ENCODE data around the gene PHACTR4.
"Not testable (repeated sequence)": the region's sequence is repeated elsewhere in the genome, so short reads cannot be mapped to it uniquely, and the experiment has no call there.

The PHACTR4 gene

DNA sequence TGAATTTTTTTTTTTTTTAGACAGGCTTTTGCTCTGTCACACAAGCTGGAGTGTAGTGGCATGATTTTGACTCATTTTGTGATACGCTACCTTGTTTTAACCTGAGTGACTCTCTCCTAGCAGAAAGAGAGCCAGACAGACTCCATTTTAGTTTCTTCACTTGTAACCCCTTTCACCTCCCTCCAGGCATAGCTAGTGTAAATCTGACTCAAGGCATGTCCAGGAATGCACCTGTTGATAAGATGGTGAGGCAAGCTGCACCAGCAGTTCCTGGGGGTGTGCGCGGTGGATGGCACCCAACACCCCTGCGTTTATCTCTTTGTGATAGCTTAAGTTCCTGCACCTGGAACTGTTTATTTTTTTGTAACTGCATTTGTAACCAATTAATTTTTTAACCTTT lies 4.7 kb upstream of the PHACTR4 start:
- no peaks in the 10 kb centered on the region for H3K9me3 ChIP-seq (ENCODE audit: control insufficient read depth, insufficient read depth, low read length)
- H3K4me3 ChIP-seq (ENCODE audit: low read length) = no peak overlapping the region
- 0 out of 2 replicates have a peak, but pooled peaks cover 2% of the 10 kb centered on the region for H3F3A ChIP-seq (ENCODE audit: control insufficient read depth, insufficient read depth)
- H3K4me2 ChIP-seq (ENCODE audit: low read length) = no peak overlapping the region
- peaks cover 3% of the 10 kb centered on the region; the same call in 1 of the 2 replicates for H3K36me3 ChIP-seq (ENCODE audit: control insufficient read depth, low read length)
- H3K27me3 ChIP-seq (ENCODE audit: control insufficient read depth, low read length) = no peaks in the 10 kb centered on the region
- H3K79me2 ChIP-seq (ENCODE audit: control insufficient read depth, low read length) = peaks cover 4% of the 10 kb centered on the region
- H4K20me1 ChIP-seq (ENCODE audit: control insufficient read depth, insufficient read depth, low read depth, low read length) = no peaks in the 10 kb centered on the region
- H3K4me1 ChIP-seq (ENCODE audit: control insufficient read depth, low read length) = peaks cover 8% of the 10 kb centered on the region
- H3K9me2 ChIP-seq (replicated peaks; ENCODE audit: control insufficient read depth, low read length) = no peaks in the 10 kb centered on the region
- no peak for TF ChIP-seq EZH2phosphoT487 (IDR thresholded peaks at IDR 0.05; ENCODE audit: borderline replicate concordance, low read length)
- TF ChIP-seq CTCF (IDR thresholded peaks at IDR 0.05; ENCODE audit: low read depth, low read length, poor library complexity, severe bottlenecking) = no peak
- H3K27ac ChIP-seq (ENCODE audit: low read depth, low read length) = no peak overlapping the region

- Histone ChIP-seq H3K4me1 (ENCODE audit: control insufficient read depth, low read length) (peaks cover 13% of the 10 kb centered on the region), H3K27me3 (ENCODE audit: control insufficient read depth, low read length) (no peaks in the 10 kb centered on the region), H3K9me2 (replicated peaks; ENCODE audit: control insufficient read depth, low read length) (no peaks in the 10 kb centered on the region), H3K36me3 (ENCODE audit: control insufficient read depth, low read length) (peaks cover 5% of the 10 kb centered on the region; the same call in 1 of the 2 replicates), H3F3A (ENCODE audit: control insufficient read depth, insufficient read depth) (0 out of 2 replicates have a peak, but pooled peaks cover 2% of the 10 kb centered on the region), H3K27ac (ENCODE audit: low read depth, low read length) (no peak overlapping the region), H4K20me1 (ENCODE audit: control insufficient read depth, insufficient read depth, low read depth, low read length) (no peaks in the 10 kb centered on the region), H3K9me3 (ENCODE audit: control insufficient read depth, insufficient read depth, low read length) (no peaks in the 10 kb centered on the region), H3K79me2 (ENCODE audit: control insufficient read depth, low read length) (peaks cover 14% of the 10 kb centered on the region), H3K4me2 (ENCODE audit: low read length) (no peak overlapping the region), H3K4me3 (ENCODE audit: low read length) (no peak overlapping the region)
- TF ChIP-seq CTCF (IDR thresholded peaks at IDR 0.05; ENCODE audit: low read depth, low read length, poor library complexity, severe bottlenecking) = no peak
- TF ChIP-seq EZH2phosphoT487 (IDR thresholded peaks at IDR 0.05; ENCODE audit: borderline replicate concordance, low read length) = no peak
Observed at GRCh38 chr1:28365864-28366263, 3.7 kb upstream of the PHACTR4 start.

DNA sequence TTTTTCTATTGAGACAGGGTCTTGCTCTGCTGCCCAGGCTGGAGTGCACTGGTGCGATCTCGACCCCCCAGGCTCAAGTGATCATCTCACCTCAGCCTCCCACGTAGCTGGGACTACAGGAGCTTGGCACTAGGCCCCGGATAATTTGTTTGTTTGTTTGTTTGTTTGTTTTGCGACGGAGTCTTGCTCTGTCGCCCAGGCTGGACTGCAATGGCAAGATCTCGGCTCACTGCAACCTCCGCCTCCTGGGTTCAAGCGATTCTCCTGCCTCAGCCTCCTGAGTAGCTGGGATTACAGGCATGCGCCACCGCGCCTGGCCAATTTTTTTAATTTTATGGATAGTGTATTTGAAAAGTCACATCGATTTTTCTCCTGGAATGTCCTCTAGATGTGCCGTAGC lies 932 bp upstream of the PHACTR4 start:
- not testable (repeated sequence) for H3K27ac ChIP-seq (ENCODE audit: low read depth, low read length)
- peak overlapping the region; percentile 97; the same call in 1 of the 2 replicates for H3K4me3 ChIP-seq (ENCODE audit: low read length)

GRCh38 chr1:28370239-28371009 lies 884 bp downstream of the PHACTR4 start:
- TF ChIP-seq EZH2phosphoT487 (IDR thresholded peaks at IDR 0.05; ENCODE audit: borderline replicate concordance, low read length) (no peak), CTCF (IDR thresholded peaks at IDR 0.05; ENCODE audit: low read depth, low read length, poor library complexity, severe bottlenecking) (no peak)
- Histone ChIP-seq H3K4me2 (ENCODE audit: low read length) (peak overlapping the region; percentile 78), H3F3A (ENCODE audit: control insufficient read depth, insufficient read depth) (0 out of 2 replicates have a peak, but pooled peaks cover 2% of the 10 kb centered on the region), H3K9me2 (replicated peaks; ENCODE audit: control insufficient read depth, low read length) (no peaks in the 10 kb centered on the region), H3K79me2 (ENCODE audit: control insufficient read depth, low read length) (peaks cover 50% of the 10 kb centered on the region), H3K27ac (ENCODE audit: low read depth, low read length) (peak overlapping the region; percentile 76), H3K36me3 (ENCODE audit: control insufficient read depth, low read length) (peaks cover 8% of the 10 kb centered on the region), H3K4me3 (ENCODE audit: low read length) (peak overlapping the region; percentile 97), H4K20me1 (ENCODE audit: control insufficient read depth, insufficient read depth, low read depth, low read length) (no peaks in the 10 kb centered on the region), H3K9me3 (ENCODE audit: control insufficient read depth, insufficient read depth, low read length) (no peaks in the 10 kb centered on the region), H3K4me1 (ENCODE audit: control insufficient read depth, low read length) (peaks cover 18% of the 10 kb centered on the region), H3K27me3 (ENCODE audit: control insufficient read depth, low read length) (no peaks in the 10 kb centered on the region)

More for the DNA sequence above, 932 bp upstream of the PHACTR4 start:
- Histone ChIP-seq H3K79me2 (ENCODE audit: control insufficient read depth, low read length) (peaks cover 34% of the 10 kb centered on the region), H3K4me2 (ENCODE audit: low read length) (peak overlapping the region; percentile 78), H3K4me1 (ENCODE audit: control insufficient read depth, low read length) (peaks cover 14% of the 10 kb centered on the region)
- not testable (repeated sequence) for H3K36me3 ChIP-seq (ENCODE audit: control insufficient read depth, low read length); H4K20me1 ChIP-seq (ENCODE audit: control insufficient read depth, insufficient read depth, low read depth, low read length); H3K9me2 ChIP-seq (replicated peaks; ENCODE audit: control insufficient read depth, low read length); H3K9me3 ChIP-seq (ENCODE audit: control insufficient read depth, insufficient read depth, low read length); H3K27me3 ChIP-seq (ENCODE audit: control insufficient read depth, low read length); H3F3A ChIP-seq (ENCODE audit: control insufficient read depth, insufficient read depth)

Measured in DOHH2 (cell line).